DOHH2 (cell line): ENCODE data around the gene SNX17.

Source experiments
- CTCF ChIP-seq: fragments of 200-600 bp; sonication (generic); IDR thresholded peaks from one replicate; pipeline ENCODE4 v1.5.1; 2014; ENCODE audit warnings: antibody characterized with exemption, mild to moderate bottlenecking, low read depth, low read length; ENCODE audit not compliant: poor library complexity, severe bottlenecking
- EZH2phosphoT487 ChIP-seq: fragments of 200-600 bp; sonication (generic); IDR thresholded peaks from 2 replicates; pipeline ENCODE4 v1.6.1; 2017; ENCODE audit warnings: borderline replicate concordance, mild to moderate bottlenecking, antibody characterized with exemption, low read length, moderate library complexity, mixed read lengths

GRCh38 chr2:27398962-27399361, 28.5 kb downstream of the SNX17 start:
- no peak for TF ChIP-seq CTCF
- TF ChIP-seq EZH2phosphoT487: no peak
